RPMI8226 (cell line): Measurements from ENCODE around the gene ANKRD65.
"Not testable (repeated sequence)": the region's sequence is repeated elsewhere in the genome, so short reads cannot be mapped to it uniquely, and the experiment has no call there.

Experiments
- DNase-seq: peaks from one replicate; pipeline ENCODE4 v3.0.0-alpha.2; 2015

The ANKRD65 gene

DNA sequence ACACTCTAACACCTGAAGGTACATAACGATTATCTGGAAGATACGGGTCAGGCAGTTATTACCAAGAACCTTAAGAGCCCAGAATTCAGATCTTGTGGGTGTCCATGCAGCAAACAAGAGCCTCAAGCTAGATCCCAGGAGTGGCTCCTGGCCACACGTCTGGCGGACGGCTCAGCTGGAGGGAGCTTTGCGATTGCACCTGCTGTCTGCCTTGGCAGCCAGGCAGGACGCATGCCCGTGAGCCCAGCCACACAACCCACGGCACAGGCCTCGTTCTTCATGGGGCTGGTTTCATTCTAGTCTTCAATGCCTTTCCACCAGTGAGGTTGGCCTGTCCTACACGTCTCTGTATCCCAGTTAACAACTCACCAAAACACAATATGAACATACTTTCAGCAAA lies 27.6 kb downstream of the ANKRD65 start:
- no peak for DNase-seq

DNA sequence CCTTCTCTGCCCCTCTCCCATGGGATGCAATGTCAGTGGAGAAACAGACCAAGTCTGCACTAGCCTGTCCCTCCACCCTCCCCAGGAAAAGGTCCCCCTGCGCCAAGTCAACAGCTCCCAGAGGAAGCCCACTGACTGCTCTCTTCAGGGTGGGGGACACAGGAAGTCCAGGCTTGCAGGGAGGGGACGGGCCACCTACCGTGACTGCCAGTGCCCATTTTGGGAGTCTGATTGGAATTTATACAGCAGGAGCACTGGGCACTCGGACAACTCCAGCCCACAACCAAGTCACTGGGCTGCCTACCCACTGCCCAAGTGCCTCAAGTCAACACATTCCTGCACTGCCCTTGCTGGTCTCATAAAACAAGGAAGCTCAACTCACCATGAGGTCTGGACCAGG lies 28.1 kb downstream of the ANKRD65 start:
- no peak for DNase-seq

DNA sequence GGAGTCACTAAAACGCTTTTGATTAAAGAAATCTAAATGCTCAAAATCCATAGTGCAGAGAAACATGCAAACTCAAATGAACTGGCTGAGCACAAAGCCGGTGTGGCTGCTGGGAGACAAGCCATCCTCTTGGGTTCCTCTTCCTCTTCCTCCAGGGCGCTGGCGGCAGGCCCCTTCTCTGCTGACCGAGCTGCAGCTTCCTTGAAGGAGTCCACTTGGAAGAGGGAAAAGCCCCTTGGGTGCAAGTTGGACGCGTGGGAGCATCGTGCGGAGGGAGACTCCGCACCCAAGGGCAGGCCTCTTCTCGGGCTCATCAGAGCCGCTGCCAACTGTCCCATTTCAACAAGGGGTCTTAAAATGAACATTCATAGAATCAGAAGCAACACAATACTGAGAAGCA lies 29.9 kb downstream of the ANKRD65 start:
- DNase-seq = no peak

DNA sequence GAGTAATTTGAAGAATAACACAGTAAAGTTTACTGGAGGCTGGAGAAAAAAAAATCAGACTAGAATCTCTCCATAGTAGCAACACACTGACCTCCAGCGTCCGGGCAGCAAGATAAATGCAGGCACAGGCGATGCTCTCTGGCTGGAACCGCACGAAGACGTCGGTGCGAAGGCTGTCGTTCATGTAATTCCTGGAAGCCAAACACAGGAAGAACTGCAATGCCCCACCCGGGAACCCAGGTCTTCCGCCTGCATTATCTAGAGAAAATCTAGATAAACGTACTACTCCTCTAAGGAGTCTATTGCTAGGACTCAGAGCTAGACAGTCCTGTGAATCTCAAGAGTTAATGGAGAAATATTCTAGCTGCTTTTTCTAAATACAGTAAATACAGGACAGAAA lies 30.4 kb downstream of the ANKRD65 start:
- no peak for DNase-seq

DNA sequence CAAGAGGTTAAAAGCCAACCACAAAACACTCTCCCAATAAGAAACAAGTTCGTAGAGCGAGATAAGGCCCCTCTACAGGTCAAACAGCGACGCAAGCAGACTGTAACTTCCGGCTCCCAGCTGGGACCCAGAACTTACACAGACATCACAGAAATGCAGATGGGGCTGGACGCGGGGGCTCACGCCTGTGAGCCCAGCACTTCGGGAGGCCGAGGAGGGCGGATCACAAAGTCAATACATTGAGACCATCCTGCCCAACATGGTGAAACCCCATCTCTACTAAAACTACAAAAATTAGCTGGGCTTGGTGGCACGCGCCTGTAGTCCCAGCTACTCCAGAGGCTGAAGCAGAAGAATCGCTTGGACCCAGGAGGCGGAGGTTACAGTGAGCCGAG lies 33.0 kb downstream of the ANKRD65 start:
- DNase-seq = no peak

DNA sequence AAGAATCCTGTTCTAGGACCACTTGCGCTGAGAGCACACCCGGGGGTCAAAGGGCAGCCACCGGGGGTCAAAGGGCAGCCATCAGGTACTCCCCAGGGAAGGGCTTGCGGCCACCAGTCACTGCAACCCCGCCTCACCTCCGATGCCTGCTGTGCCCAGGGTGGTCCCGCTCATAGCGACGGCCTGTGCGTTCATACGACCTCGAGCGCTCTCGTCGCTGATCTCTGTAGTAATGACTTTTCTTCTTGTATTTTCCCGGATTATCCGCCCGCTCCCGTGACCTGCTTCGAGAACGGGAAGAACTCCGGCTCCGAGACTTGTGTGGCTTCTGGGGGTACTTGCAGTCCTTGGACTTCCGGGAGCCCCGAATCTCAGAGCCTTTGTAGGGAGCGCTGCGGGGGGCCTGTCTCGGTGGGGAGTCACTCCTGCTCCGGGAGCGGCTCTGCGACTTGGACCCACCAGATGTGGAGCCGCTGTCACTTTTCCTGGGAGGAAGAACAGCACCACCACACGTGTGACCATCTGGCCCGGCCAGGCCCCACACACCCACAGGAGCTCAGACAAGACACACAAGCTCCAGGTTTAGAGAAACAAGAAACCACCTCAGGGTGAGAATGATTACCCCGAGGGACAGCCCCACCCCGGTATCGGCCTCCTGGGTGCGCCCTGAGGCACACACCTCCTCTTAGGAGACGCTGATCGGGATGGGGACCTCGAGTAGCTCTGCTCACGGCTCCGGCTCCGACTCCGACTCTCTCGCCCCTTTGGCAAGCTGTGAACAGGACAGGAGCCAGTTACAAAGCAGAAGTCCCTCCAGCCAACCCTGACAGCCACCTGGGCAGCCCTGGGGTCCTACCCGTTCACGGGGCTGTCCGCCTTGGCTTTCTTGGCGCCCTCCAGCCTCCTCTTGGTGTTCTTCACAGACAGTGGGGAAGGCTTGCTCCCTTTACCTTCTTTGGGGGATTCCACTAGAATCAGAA lies 33.7 kb downstream of the ANKRD65 start:
- no peak for DNase-seq

DNA sequence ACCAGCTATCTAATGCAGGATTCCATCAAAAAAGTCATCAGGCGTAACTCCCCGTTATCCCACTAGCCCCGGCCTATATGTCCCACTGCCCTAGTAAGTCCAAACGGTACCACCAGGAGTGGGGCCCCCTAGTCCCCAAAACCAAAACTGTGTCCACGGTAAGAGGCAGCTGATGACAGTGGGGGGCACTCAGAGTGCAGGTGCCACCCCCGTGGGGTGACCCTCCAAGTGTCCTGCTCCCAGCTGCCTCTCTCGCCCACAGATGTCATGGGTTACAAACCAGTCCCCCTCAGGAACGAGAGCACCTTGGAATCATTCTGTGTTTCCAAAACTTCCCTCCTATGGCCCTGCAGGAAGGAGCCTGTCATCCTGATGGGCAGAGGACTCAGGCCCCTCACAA lies 35.1 kb downstream of the ANKRD65 start:
- DNase-seq = no peak

DNA sequence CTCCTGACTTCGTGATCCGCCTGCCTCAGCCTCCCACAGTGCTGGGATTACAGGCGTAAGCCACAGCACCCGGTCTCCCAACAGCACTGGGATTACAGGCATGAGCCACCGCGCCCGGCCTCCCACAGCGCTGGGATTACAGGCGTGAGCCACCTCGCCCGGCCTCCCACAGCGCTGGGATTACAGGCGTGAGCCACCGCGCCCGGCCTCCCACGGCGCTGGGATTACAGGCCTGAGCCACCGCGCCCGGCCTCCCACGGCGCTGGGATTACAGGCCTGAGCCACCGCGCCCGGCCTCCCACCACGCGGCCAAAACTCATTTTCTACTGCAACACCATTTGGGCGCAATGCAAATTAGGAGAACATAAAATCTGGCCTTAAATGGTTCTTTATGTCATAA lies 35.7 kb downstream of the ANKRD65 start:
- DNase-seq = not testable (repeated sequence)

DNA sequence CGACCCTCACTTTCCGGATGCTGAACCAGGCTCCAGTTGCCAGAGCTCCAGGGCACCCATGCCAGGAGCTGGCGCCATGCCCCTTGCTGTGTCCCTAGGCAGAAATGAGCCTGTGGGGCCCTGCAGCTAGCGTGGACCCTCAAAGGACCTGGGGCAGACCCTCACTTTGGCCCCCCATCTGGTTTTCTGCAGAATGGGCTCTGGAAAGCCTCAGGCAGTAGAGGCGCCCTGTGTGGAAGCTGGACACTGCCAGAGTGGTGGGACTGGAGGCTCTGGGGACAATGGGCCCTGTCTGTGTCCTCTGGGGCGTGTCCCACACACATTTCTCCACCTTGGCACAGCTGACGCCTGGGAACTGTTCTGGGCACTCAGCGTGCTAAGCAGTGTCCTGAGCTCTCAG lies 39.8 kb downstream of the ANKRD65 start:
- no peak for DNase-seq

DNA sequence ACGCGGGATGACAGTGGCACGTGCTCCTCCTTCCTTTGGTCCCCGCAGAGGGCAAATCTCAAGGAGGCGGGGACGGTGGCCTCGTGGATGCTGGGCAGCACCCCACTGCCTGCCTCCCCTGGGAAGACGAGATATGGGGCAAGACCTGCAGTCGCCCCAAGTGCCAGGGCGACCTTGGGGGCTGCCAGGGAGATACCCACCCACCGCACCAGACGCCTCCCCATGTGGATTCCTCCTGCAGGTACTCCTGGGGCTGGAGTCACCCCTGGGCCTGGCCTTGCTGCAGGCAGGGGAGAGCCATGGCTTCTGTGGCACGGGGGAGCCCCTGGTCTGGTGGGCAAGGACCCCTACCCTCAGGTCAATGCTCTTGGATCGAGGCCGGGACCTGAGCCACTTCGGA lies 40.2 kb downstream of the ANKRD65 start:
- DNase-seq = no peak

DNA sequence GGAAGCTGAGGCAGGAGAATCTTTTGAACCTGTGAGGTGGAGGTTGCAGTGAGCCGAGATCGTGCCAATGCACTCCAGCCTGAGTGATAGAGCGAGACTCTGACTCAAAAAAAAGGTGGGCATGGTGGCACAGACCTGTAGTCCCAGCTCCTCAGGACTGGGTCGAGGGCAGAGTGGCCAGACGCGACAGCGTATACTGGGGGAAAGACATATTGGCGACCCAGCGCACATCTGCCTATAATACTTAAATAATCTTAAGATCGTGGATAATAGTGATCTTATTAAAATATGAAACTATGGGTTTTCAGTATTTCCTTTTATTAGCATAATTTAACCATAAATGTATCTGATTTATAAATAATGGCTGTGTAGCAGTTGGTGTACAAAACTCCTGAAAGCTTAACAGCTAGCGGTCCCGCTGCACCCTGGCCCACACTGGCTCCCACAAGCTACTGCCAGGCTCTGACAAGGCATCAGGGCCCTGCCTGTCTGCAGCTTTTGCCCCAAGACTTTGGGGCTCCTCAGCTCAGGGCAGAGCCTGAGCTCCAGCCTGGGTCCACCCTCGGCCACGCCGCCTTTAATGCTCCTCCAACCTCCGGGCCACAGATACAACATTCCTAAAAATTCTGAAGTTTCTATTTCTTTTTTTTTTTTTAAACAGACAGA lies 43.4 kb downstream of the ANKRD65 start:
- no peak for DNase-seq

DNA sequence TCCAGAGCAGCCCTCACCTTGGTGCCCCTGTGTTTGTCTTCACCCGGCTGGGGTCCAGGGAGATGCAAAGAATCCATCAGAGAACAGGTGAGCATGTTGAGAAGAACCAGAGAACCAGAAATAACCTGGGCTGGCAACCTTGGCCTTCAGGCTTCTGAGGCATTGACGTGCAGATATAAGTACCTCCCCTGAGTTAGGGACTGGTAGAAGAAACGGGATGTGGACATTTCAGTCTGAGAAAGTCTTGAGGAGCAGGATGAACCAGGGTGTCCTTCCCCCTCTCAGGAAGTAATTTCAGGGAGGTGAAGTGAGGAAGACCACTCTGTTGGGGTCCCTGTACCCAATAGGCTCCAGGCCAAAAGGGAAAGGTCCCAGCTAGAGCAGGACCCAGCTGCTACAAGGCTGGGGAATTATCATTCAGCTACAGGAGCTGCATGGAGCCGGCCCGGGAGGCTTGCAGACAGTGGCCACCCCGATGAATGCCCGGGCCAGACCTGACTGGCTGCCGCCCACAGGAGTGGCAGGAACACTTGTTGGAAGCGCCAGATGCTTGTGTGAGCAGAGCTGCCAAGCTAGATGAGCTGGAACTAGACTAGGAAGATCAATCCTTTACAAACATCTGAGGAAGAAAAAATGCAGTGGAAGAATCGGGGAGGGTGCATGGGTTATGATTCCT lies 44.4 kb downstream of the ANKRD65 start:
- DNase-seq = no peak

DNA sequence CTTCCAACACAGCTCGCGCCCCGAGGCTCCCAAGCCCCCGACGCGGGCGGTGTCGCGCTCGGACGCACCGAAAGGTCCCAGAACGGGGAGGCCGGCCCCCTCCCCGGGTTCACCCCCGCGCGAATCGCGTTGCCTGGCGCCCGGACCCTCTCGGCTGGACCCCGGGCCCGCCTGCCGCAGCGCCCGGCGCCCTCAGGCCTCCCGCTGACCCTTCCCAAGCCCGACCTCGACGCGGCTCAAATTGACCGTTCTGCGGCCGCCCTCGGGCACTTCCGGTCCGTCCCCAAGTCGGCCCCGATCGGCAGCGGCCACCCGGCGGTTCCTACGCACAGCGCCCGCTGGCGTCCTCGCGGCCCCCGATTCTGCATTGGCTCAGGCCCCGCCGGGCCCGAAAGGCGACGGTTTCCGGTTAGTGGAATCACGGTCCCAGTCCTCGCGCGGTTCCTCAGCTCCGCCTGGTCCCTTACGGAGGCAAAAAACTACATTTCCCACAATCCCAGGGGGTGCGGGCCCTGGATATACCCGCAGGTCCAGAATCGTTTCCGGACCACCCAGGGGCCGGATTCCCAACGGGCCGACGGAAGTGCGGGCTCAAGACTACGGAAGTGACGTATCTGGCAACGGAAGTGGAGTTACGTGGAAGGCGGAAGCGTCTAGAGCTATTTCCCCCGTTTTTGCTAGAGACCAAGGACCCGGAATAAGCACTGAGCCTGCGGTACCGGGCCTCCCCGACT lies 46.0 kb downstream of the ANKRD65 start, which contains the start of gene AURKAIP1:
TSS of gene AURKAIP1 (minus strand) at position 279 of the 734 bp plus-strand sequence. CDS start 451 bp downstream, outside the sequence.
- peak; percentile 100 for DNase-seq

DNA sequence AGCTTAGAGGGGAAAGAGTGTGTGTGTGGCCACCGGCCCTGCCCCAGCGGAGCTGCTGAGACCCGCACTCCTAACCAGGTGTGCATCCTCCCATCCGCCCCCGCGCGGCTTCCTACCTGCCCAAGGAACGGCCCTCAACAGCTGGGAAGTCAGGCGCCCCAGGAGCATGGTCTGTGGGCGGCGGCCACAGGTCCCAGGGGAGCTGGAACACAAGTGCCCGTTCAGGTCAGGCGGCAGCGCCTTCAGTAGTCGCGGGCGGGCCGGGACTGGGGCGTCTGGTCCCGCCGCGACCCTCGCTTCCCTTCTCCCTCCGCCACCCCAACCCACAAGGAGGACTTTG lies 46.5 kb downstream of the ANKRD65 start:
- DNase-seq = no peak

DNA sequence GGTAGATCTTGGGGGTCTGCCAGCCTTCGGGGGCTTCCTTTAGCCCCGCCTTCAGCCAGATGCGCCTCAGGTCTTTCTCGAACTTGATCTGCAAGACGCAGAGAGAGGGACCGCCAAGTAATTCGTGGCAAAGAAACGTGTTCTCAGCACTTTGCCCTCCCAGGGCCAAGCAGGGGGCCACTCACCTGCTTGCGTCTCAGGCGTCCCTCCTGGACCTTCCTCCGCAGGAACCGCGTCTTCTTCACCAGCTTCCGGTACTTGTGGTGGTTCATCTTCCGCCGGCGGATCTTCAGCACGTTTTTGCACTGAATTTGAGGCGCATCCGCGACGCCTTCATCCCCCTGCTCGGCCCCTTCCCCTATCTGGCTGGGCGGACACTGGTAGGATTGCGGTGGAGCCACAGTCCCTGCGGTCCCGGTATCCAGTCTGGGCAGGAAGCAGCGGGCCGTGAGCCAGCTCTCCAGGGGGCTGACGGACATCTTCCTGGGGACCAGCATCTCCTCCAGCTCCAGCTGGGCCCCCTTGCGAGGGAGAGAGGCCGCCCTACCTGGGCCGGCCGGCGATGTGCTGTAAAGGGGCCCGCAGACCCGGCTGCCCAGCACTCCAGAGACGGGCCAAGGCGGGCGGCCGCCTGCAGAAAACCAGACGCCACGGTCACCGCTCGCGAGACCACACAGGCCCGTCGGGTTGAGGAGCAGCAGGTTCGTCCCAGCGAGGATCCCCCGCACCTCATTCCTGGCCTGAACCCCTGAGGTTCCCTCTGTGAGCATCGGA lies 47.1 kb downstream of the ANKRD65 start:
- no peak for DNase-seq

DNA sequence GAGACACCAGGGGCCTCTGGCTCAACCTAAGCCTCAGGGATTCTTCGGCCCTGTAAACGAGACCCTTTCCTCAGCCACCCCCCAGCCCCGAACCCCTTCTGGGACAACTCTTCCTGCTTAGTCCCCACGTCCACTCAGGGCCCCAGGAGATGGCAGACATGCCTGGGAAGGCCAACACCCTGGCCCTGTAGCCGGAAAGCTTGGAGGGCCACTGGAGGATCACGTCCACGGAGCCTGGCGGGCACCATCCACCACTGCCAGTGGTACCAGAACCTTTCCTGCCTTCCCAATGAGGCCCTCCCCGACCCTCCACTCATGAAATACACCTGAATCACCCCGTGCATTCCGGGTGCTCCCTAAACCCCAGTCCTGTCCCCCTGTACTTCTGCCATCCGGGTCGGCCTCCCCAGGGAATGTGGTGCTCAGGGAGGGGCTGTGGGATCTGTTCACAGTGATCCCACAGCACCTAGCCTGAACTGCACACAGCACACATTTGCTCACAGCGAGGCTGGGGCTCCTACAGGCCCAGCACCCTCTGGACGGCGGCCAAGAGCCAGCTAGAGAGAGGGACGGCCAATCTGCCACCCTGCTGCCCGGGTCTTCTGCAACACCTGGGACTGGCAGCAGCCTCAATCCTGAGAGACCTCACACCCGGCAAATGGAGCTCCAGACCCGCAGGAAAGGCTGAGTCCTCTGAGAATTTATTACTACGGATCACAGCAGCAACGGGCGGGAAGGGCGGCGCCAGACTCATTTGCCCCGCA lies 47.8 kb downstream of the ANKRD65 start:
- DNase-seq = no peak

DNA sequence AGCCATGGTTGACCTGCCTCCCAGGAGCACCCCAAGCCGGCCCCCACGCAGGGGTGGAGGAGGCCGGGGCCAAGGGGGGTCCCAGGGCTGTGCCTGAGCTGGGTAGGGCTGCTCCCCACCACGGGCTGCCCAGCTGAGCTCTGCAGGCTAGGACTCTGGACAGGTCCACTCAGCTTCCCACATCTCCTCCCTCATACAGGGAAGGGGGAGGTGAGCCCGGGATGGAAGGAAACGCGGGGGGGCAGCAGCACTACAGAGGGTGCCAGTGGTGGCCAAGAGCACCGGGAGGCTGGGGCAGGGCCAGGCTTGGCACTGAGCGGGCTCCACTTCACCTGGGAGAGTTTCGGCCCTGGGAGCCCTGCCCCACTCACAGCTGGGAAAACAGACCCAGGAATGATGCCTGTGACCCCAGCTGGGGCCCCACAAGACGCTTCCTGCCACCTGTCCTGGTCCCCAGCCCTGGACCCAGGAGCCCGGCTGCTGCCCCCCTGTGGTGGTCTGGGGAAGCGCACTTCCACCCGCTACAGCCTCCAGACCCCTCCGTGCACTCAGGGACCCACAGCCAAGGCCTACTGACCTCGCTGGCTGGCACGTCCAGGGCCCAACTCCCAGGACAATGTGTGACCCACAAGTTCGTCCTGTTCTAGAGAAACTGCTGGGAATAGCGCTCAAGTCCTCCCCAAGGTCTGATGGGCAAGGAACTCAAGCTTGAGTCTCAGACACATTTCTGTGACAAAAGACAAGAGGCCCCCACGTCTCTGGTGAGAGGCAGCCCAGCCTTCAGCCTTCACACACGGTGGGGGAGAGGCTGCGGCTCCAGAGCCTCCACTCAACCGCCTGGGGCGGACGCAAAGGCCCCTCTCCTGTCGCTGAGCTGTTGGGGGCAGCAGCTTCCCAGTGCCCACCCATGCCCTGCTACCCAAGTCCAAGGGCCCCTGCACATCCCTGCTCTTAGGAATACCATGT lies 49.0 kb downstream of the ANKRD65 start:
- peak; percentile 83 for DNase-seq

DNA sequence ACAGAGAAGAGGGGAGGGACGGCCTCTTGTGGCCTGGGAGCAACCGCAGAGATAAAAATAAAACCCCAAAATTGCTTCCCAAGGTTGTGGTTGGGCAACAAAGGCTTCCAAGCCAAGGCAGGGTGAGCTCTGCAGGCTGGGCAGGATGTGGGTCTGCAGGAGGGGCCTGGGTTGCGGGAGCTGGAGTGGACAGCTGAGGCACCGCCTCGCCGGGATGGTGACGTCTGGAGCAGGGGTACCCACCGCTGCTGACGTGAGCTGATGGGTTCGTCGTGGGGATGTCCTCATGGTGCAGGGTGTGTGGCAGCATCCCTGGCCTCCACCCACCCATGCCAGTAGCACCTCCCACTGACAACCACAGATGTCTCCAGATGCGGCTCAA lies 49.7 kb downstream of the ANKRD65 start:
- DNase-seq = peak; percentile 51

DNA sequence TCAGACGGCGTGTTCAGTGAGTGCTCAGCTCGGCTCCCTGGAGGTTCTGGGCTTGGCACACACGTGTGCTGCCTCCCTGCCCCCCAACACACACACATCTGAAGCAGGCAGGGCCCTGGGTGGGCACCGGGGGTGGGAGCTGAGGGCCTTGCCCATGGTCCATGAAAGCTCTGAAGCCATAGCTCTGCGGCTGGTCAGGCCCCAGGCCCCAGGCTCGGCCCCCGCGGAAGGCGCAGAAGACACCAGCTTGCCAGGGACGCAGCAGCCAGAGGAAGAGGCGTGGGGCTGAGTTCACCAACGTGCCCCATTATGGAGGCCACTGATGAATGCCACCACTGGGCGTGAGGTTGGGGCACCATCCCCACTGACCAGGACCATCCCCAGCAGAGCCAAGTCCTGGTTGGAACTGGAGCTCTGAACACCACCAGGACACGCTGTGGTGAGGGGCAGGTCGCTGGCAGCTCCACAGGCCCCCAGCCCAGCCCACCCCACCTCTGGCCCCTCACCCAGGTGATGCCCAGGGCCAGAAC lies 50.2 kb downstream of the ANKRD65 start:
- no peak for DNase-seq

DNA sequence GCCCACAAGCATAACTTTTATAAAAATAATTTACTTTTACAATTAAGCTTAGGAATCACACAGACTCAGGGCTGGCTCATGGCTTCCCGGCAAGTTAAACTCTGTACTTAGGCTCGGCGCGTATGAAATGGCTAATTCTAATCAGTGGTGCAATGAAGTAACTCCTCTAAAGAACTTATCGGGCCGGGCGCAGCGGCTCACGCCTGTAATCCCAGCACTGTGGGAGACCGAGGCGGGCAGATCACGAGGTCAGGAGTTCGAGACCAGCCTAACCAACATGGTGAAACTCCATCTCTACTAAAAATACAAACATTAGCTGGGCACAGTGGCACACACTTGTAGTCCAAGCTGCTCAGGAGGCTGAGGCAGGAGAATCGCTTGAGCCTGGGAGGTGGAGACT lies 51.0 kb downstream of the ANKRD65 start:
- DNase-seq = not testable (repeated sequence)
